ENCODE data around the gene FSIP1.

- TF ChIP-seq, protein P1, sequence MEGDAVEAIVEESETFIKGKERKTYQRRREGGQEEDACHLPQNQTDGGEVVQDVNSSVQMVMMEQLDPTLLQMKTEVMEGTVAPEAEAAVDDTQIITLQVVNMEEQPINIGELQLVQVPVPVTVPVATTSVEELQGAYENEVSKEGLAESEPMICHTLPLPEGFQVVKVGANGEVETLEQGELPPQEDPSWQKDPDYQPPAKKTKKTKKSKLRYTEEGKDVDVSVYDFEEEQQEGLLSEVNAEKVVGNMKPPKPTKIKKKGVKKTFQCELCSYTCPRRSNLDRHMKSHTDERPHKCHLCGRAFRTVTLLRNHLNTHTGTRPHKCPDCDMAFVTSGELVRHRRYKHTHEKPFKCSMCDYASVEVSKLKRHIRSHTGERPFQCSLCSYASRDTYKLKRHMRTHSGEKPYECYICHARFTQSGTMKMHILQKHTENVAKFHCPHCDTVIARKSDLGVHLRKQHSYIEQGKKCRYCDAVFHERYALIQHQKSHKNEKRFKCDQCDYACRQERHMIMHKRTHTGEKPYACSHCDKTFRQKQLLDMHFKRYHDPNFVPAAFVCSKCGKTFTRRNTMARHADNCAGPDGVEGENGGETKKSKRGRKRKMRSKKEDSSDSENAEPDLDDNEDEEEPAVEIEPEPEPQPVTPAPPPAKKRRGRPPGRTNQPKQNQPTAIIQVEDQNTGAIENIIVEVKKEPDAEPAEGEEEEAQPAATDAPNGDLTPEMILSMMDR (IDR thresholded peaks at IDR 0.05) = no peak
- TF ChIP-seq EP300 (IDR thresholded peaks at IDR 0.05; ENCODE audit: low read depth) (no peak), POLR2AphosphoS5 (IDR thresholded peaks at IDR 0.05) (no peak)
These were observed 35.3 kb upstream of the FSIP1 start for GRCh38 chr15:39817892-39818291.
